SW 1271 (cell line): Measurements from ENCODE around the gene RAB3GAP2.
"Not testable (repeated sequence)": the region's sequence is repeated elsewhere in the genome, so short reads cannot be mapped to it uniquely, and the experiment has no call there.

Experiments used
- DNase-seq, 2 experiments: peaks; one replicate each; lab custom pipeline; 2025; lab: John Stamatoyannopoulos, UW

Gene RAB3GAP2

DNA sequence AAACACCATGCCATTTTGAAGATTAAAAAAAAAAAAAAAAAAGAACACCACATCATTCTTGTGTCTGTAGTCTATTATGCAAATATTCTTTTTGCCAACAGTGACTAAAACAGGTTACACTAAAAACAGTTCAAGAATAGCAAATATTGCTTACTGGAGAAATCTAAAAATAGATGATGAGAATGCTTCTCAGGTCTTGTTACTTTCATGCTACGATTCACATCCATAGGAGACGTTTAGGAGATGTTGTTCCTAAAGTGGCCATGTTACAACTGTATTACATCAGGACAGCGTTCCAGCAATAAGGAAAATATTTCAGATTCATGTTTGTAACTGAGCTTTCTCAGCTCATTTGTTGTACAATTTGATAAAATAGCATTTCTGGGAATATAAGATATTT is 32.3 kb downstream of the RAB3GAP2 start:
- DNase-seq, result no peak

GRCh38 chr1:220239213-220239612 is 33.0 kb downstream of the RAB3GAP2 start:
- no peak for DNase-seq

DNA sequence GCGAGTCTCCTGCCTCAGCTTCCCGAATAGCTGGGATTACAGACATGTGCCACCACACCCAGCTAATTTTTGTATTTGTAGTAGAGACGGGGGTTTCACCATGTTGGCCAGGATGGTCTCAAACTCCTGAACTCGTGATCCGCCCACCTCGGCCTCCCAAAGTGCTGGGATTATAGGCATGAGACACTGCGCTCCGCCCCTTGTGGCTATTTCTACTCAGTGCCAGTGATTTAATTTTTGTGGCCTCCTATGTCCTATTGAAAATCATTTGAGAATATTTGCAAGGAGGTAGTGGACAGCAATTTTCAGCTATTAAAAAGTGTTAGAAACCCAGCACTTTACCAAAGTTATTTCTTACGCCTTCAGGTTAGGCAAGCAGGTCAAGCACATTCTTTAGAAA is 36.0 kb downstream of the RAB3GAP2 start:
- DNase-seq, result not testable (repeated sequence)

DNA sequence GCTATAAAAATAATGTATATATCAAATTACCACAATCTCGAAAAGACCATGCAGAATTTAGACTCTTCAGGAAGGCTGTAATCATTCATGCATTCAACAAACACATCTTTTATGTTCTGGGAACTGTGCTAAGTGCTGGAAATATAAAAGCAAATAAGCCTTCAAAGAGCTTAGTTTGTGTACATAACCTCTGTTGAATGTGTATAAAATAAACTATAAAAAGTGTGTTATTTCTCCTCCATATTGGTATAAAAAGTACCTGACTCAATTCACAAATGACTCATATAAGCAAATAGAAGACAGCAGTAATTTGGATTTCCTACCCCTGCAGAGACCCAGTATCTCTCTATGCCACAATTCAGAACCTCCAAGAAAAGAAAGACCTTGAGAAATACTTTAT is 36.8 kb downstream of the RAB3GAP2 start:
- no peak for DNase-seq

- DNase-seq, result no peak
Observed at GRCh38 chr1:220233927-220234326, 38.3 kb downstream of the RAB3GAP2 start.

GRCh38 chr1:220229771-220230170 is 42.5 kb downstream of the RAB3GAP2 start:
- DNase-seq, result no peak

GRCh38 chr1:220227393-220227792 is 44.9 kb downstream of the RAB3GAP2 start:
- DNase-seq, result no peak

GRCh38 chr1:220226752-220227151 is 45.5 kb downstream of the RAB3GAP2 start:
- no peak for DNase-seq

- DNase-seq, result no peak
Observed at GRCh38 chr1:220225957-220226356, 46.3 kb downstream of the RAB3GAP2 start.

DNA sequence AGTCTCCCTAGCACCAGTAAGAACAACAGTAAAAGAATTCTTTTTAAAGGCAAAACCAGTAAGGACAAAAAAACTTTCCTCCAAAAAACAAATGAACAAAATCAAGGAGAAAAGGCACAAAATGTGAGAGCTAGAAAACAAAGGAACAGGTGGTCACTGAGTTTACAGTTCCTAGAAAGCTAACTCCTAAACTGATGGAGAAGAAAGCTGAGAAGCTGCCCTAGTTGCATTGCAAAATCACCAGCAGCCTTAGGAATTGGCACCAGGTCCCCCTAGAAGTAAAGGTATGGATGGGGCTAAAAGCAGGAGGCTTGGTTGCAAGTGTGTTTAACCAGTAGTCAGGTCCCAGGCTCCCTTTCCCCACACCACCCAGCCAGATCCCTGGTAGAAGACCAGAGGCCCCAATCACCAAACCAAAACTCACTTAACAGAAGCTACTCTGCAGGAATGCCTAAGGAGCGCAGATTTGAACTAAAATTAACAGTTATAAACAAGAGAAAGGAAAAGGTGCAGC is 47.6 kb downstream of the RAB3GAP2 start:
- DNase-seq, result no peak

- DNase-seq, result no peak
Observed at GRCh38 chr1:220224033-220224432, 48.2 kb downstream of the RAB3GAP2 start.

- no peak for DNase-seq
Observed at GRCh38 chr1:220222939-220223338, 49.3 kb downstream of the RAB3GAP2 start.

GRCh38 chr1:220221670-220222069 is 50.6 kb downstream of the RAB3GAP2 start:
- DNase-seq, result no peak

GRCh38 chr1:220221269-220221668 is 51.0 kb downstream of the RAB3GAP2 start:
- DNase-seq, result no peak

DNA sequence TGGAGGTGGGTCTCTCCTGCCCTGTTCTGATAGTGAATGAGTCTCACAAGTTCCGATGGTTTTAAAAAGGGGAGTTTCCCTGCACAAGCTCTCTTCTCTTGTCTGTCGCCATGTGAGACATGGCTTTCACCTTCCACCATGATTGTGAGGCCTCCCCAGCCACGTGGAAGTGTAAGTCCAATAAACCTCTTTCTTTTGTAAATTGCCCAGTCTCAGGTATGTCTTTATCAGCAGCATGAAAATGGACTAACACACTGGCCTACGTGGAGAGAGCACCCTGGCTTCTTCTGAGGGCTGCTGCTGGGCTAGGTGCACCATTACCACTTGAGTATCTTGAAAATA is 51.6 kb downstream of the RAB3GAP2 start:
- not testable (repeated sequence) for DNase-seq

GRCh38 chr1:220219865-220220698 is 52.2 kb downstream of the RAB3GAP2 start:
- DNase-seq, result no peak

- no peak for DNase-seq
Observed at GRCh38 chr1:220219136-220219442, 53.2 kb downstream of the RAB3GAP2 start.

- peak in 1 of 2 experiments; percentile 16 for DNase-seq
Observed at GRCh38 chr1:220218397-220219135, 53.7 kb downstream of the RAB3GAP2 start.

- DNase-seq, result peak in 1 of 2 experiments; percentile 19
Observed at GRCh38 chr1:220217383-220217988, 54.8 kb downstream of the RAB3GAP2 start.

- no peak for DNase-seq
Observed at GRCh38 chr1:220213382-220213983, 58.8 kb downstream of the RAB3GAP2 start.

GRCh38 chr1:220207411-220207810 is 64.8 kb downstream of the RAB3GAP2 start:
- DNase-seq, result no peak

- not testable (repeated sequence) for DNase-seq
Observed at GRCh38 chr1:220204758-220205157, 67.5 kb downstream of the RAB3GAP2 start.
